Mesendoderm (in vitro differentiated cells): ENCODE measurements around the gene SLC12A7.

Experiments used
- DNase-seq: peaks from one replicate; pipeline ENCODE4 v3.0.0; 2013
- H2AK5ac ChIP-seq: 2 replicates; pipeline ENCODE4 v1.6.1; 2013; ENCODE audit warnings: low read length, inconsistent platforms
- H2BK120ac ChIP-seq: 2 replicates; pipeline ENCODE4 v1.6.1; 2013; ENCODE audit warnings: low read depth, mild to moderate bottlenecking, low read length, moderate library complexity, mixed read lengths
- H2BK15ac ChIP-seq: replicated peaks from 2 replicates; pipeline ENCODE4 v1.6.1; 2013; ENCODE audit warnings: low read depth, mild to moderate bottlenecking, moderate library complexity
- H2BK5ac ChIP-seq: 2 replicates; pipeline ENCODE4 v1.6.1; 2013; ENCODE audit warnings: low read length, inconsistent platforms
- H3K18ac ChIP-seq: 2 replicates; pipeline ENCODE4 v1.6.1; 2013; ENCODE audit warnings: mild to moderate bottlenecking, low read length, mixed read lengths
- H3K23ac ChIP-seq: one replicate; pipeline ENCODE4 v1.6.1; 2013; ENCODE audit warnings: low read length
- H3K27ac ChIP-seq: 2 replicates; pipeline ENCODE4 v1.5.1; 2013; ENCODE audit warnings: low read depth, mild to moderate bottlenecking, inconsistent platforms, low read length, moderate library complexity
- H3K27me3 ChIP-seq: 2 replicates; pipeline ENCODE4 v1.6.1; 2013; ENCODE audit warnings: low read length, control low read depth, mild to moderate bottlenecking, inconsistent platforms; ENCODE audit not compliant: insufficient read depth, poor library complexity
- H3K36me3 ChIP-seq: 2 replicates; pipeline ENCODE4 v1.6.1; 2013; ENCODE audit warnings: low read length, inconsistent platforms; ENCODE audit not compliant: control insufficient read depth, insufficient read depth
- H3K4ac ChIP-seq: one replicate; pipeline ENCODE4 v1.6.1; 2013; ENCODE audit warnings: low read depth, mild to moderate bottlenecking, low read length, moderate library complexity
- H3K4me1 ChIP-seq: 2 replicates; pipeline ENCODE4 v1.6.1; 2013; ENCODE audit warnings: low read depth, low read length, inconsistent platforms; ENCODE audit not compliant: control insufficient read depth
- H3K4me2 ChIP-seq: 2 replicates; pipeline ENCODE4 v1.6.1; 2013; ENCODE audit warnings: low read length
- H3K4me3 ChIP-seq: 2 replicates; pipeline ENCODE4 v1.5.1; 2013; ENCODE audit warnings: mild to moderate bottlenecking, low read length
- H3K56ac ChIP-seq: one replicate; pipeline ENCODE4 v1.6.1; 2013; ENCODE audit warnings: low read length
- H3K79me1 ChIP-seq: 2 replicates; pipeline ENCODE4 v1.6.1; 2013; ENCODE audit warnings: low read length, inconsistent platforms
- H3K79me2 ChIP-seq: 2 replicates; pipeline ENCODE4 v1.6.1; 2013; ENCODE audit warnings: mild to moderate bottlenecking, low read length; ENCODE audit not compliant: control insufficient read depth, insufficient read depth
- H3K9ac ChIP-seq: 2 replicates; pipeline ENCODE4 v1.6.1; 2013; ENCODE audit warnings: low read length, inconsistent platforms
- H4K5ac ChIP-seq: one replicate; pipeline ENCODE4 v1.6.1; 2013; ENCODE audit warnings: low read length
- H4K8ac ChIP-seq: one replicate; pipeline ENCODE4 v1.6.1; 2013; ENCODE audit warnings: low read depth, mild to moderate bottlenecking, control low read depth, low read length, moderate library complexity
- WGBS: extraction: QIAGEN DNeasy Blood & Tissue Kit; methylation state at CpG from one replicate; pipeline ENCODE4 v1.1.7; 2013; ENCODE audit warnings: low lambda C conversion rate, missing lambda C conversion rate; ENCODE audit not compliant: insufficient coverage; ENCODE audit errors: extremely low coverage; 5-methylcytosine and 5-hydroxymethylcytosine counted together

SLC12A7 gene

GRCh38 chr5:1152771-1153282, 41.0 kb upstream of the SLC12A7 start:
- Histone ChIP-seq H3K36me3 (no peaks in the 10 kb centered on the region), H3K79me1 (no peaks in the 10 kb centered on the region), H3K27me3 (peaks cover 8% of the 10 kb centered on the region), H3K4me2 (no peak overlapping the region), H3K9ac (no peak overlapping the region), H2BK15ac (no peak overlapping the region), H3K27ac (no peak overlapping the region), H2BK120ac (no peak overlapping the region), H3K79me2 (no peaks in the 10 kb centered on the region), H4K5ac (no peak overlapping the region), H4K8ac (no peak overlapping the region), H2BK5ac (no peak overlapping the region), H3K4me3 (no peak overlapping the region), H3K18ac (no peak overlapping the region), H3K23ac (no peak overlapping the region), H3K56ac (no peak overlapping the region), H3K4ac (no peak overlapping the region), H2AK5ac (no peak overlapping the region), H3K4me1 (no peaks in the 10 kb centered on the region)
- DNase-seq = no peak
- WGBS = no CpG with 5 or more reads among the region's 15 CpGs

DNA sequence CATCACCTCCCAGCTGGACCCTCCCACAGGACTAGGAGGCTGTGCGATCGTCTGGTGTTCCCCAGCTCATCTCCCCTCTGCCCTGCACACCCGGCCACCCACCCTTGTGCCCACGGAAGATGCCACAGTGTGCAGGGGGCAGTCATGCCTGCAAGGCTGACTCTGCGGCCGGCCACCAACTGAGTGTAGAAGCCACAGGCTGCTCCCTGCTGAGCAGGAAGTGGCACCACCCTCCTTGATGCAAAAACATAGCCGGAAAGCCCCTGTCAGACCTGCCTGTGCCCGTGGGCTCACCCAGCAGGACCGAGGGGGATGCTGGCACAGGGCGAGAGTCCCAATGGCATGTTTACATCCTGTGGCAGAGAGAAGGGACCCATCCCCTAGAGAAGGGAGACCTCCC, 40.3 kb upstream of the SLC12A7 start:
- Histone ChIP-seq H3K56ac (no peak overlapping the region), H2BK120ac (no peak overlapping the region), H3K23ac (no peak overlapping the region), H3K79me2 (no peaks in the 10 kb centered on the region), H2BK15ac (no peak overlapping the region), H4K8ac (no peak overlapping the region), H3K27me3 (peaks cover 8% of the 10 kb centered on the region), H3K9ac (no peak overlapping the region), H2AK5ac (no peak overlapping the region), H2BK5ac (no peak overlapping the region), H3K4me3 (no peak overlapping the region), H3K18ac (no peak overlapping the region), H3K79me1 (no peaks in the 10 kb centered on the region), H3K4me1 (no peaks in the 10 kb centered on the region), H3K36me3 (no peaks in the 10 kb centered on the region), H3K4ac (no peak overlapping the region), H4K5ac (no peak overlapping the region), H3K4me2 (no peak overlapping the region), H3K27ac (no peak overlapping the region)
- no CpG with 5 or more reads among the region's 10 CpGs for WGBS
- no peak for DNase-seq

DNA sequence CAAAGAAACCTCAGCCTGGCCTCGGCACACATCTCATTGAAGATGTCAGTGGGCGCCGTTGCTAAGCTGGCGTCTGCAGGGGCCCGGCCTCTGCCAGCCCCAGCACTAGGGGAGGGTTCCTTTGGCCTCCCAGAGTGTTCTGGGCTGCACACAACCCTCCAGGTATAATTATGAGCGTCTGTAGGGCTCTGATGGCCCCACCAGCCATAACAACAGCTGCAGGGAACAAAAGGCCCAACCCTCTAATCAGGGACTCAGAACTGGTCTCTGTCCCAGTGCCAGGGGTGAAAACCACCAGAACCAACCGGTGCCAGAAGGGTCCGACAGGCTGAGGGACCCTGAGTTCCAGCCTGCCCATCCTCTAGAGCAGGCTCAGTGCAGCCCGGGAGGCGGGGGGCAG, 39.5 kb upstream of the SLC12A7 start:
- H2AK5ac ChIP-seq = no peak overlapping the region
- WGBS = no CpG with 5 or more reads among the region's 10 CpGs
- H3K36me3 ChIP-seq = no peaks in the 10 kb centered on the region
- no peaks in the 10 kb centered on the region for H3K79me1 ChIP-seq
- no peak overlapping the region for H4K8ac ChIP-seq
- H2BK5ac ChIP-seq = no peak overlapping the region
- no peak overlapping the region for H3K23ac ChIP-seq
- no peaks in the 10 kb centered on the region for H3K79me2 ChIP-seq
- H3K27me3 ChIP-seq = peaks cover 5% of the 10 kb centered on the region
- no peak overlapping the region for H2BK15ac ChIP-seq
- no peak overlapping the region for H3K4me3 ChIP-seq
- no peak overlapping the region for H3K9ac ChIP-seq
- H3K4ac ChIP-seq = no peak overlapping the region
- no peak overlapping the region for H2BK120ac ChIP-seq
- no peaks in the 10 kb centered on the region for H3K4me1 ChIP-seq
- no peak overlapping the region for H3K18ac ChIP-seq
- H4K5ac ChIP-seq = no peak overlapping the region
- no peak for DNase-seq
- H3K56ac ChIP-seq = no peak overlapping the region
- no peak overlapping the region for H3K27ac ChIP-seq
- H3K4me2 ChIP-seq = no peak overlapping the region

- peaks cover 2% of the 10 kb centered on the region for H3K27me3 ChIP-seq
- H3K56ac ChIP-seq = no peak overlapping the region
- no peak overlapping the region for H2AK5ac ChIP-seq
- H4K8ac ChIP-seq = no peak overlapping the region
- no peak overlapping the region for H3K4me3 ChIP-seq
- no peaks in the 10 kb centered on the region for H3K79me2 ChIP-seq
- H3K4me1 ChIP-seq = peaks cover 2% of the 10 kb centered on the region
- no peak overlapping the region for H2BK5ac ChIP-seq
- no peaks in the 10 kb centered on the region for H3K36me3 ChIP-seq
- DNase-seq = no peak
- no CpG with 5 or more reads among the region's 10 CpGs for whole genome bisulfite sequencing
- no peaks in the 10 kb centered on the region for H3K79me1 ChIP-seq
- no peak overlapping the region for H4K5ac ChIP-seq
- H3K4me2 ChIP-seq = no peak overlapping the region
- H3K27ac ChIP-seq = no peak overlapping the region
- no peak overlapping the region for H3K23ac ChIP-seq
- H3K9ac ChIP-seq = no peak overlapping the region
- no peak overlapping the region for H2BK15ac ChIP-seq
- H3K18ac ChIP-seq = no peak overlapping the region
- H3K4ac ChIP-seq = no peak overlapping the region
- no peak overlapping the region for H2BK120ac ChIP-seq
Measured at GRCh38 chr5:1150866-1151265, 39.0 kb upstream of the SLC12A7 start.

DNA sequence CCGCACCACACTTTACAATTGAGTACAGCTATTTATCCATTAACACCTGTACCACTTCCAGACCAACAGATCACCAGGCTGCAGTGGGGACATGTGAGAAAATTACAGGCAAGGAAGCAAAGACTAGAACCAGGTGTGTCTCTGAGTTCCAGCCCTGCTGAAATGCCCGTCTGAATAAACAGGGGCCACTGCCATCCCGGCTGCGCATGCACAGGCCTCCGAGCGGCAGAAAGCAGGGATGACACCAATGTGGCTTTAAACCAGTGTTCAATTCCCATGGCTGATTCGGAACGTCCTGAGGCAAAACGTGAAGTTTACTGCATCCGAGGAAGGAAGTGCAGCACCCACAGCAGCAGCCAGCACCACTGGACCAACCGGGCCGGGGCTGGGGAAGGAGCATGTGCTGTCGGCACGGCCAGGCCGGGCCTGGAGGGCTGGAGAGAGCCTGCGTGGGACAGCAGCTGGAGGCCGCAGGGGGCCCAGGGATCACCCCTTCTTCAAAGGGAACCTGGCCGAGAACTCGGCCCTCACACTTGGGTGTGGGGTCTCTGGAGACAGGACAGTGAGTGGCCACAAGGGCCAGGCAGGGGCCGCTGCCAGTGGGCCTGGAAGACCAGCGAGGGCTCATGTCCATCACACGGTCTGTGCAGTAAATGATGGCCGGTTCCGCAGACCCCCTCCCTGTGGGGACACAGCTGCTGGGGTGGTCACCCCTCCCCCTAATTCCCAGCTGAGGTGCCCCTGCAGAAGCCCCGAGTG, 33.0 kb upstream of the SLC12A7 start:
- no peak overlapping the region for H4K8ac ChIP-seq
- H4K5ac ChIP-seq = no peak overlapping the region
- peak overlapping the region; percentile 8 for H2BK120ac ChIP-seq
- H3K27ac ChIP-seq = peak overlapping the region; percentile 89
- no CpG with 5 or more reads among the region's 25 CpGs for WGBS
- H2AK5ac ChIP-seq = peak overlapping the region; percentile 61
- no peaks in the 10 kb centered on the region for H3K27me3 ChIP-seq
- H2BK15ac ChIP-seq = no peak overlapping the region
- no peaks in the 10 kb centered on the region for H3K36me3 ChIP-seq
- peaks cover 8% of the 10 kb centered on the region for H3K4me1 ChIP-seq
- H3K79me1 ChIP-seq = no peaks in the 10 kb centered on the region
- H3K56ac ChIP-seq = peak overlapping the region; percentile 56
- DNase-seq = no peak
- H3K4me3 ChIP-seq = no peak overlapping the region
- peak overlapping the region; percentile 1 for H3K18ac ChIP-seq
- H3K9ac ChIP-seq = peak overlapping the region; percentile 14
- H3K79me2 ChIP-seq = no peaks in the 10 kb centered on the region
- H2BK5ac ChIP-seq = peak overlapping the region; percentile 78
- H3K23ac ChIP-seq = no peak overlapping the region
- peak overlapping the region; percentile 39 for H3K4ac ChIP-seq
- no peak overlapping the region for H3K4me2 ChIP-seq

DNA sequence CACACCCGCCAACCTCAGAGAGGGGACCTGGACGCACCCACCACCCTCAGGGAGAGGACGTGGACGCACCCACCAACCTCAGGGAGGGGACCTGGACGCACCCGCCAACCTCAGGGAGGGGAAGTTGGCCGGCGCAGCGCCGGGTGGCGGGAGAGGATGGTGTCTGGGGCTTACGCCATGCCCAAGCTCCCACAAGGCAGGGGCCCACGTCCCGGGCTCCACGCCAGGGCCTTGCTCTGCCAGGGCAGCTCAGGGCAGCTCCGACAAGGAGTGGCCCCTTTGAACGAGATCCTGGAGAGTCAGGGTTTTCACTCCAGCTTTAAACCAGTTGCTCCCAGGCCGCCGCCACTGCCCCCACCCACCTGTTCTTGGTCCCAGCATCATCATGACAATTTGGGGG, 32.2 kb upstream of the SLC12A7 start:
- no peak overlapping the region for H4K5ac ChIP-seq
- no peaks in the 10 kb centered on the region for H3K36me3 ChIP-seq
- no peak overlapping the region for H3K23ac ChIP-seq
- H3K4me2 ChIP-seq = no peak overlapping the region
- no peak for DNase-seq
- no peak overlapping the region for H2AK5ac ChIP-seq
- no peak overlapping the region for H3K4me3 ChIP-seq
- no peaks in the 10 kb centered on the region for H3K79me1 ChIP-seq
- H2BK5ac ChIP-seq = no peak overlapping the region
- WGBS = no CpG with 5 or more reads among the region's 19 CpGs
- H3K27me3 ChIP-seq = no peaks in the 10 kb centered on the region
- no peak overlapping the region for H3K18ac ChIP-seq
- H3K4me1 ChIP-seq = peaks cover 8% of the 10 kb centered on the region
- H2BK120ac ChIP-seq = no peak overlapping the region
- no peak overlapping the region for H3K9ac ChIP-seq
- no peaks in the 10 kb centered on the region for H3K79me2 ChIP-seq
- peak overlapping the region; percentile 37 for H3K56ac ChIP-seq
- no peak overlapping the region for H3K27ac ChIP-seq
- H2BK15ac ChIP-seq = no peak overlapping the region
- no peak overlapping the region for H4K8ac ChIP-seq
- no peak overlapping the region for H3K4ac ChIP-seq
